Bronchial epithelial cell (primary cell): Measurements from ENCODE around the gene NPTXR. TPM values are rescaled to one million over a fixed set of nuclear protein-coding genes. Genes with fewer than 3 reads are reported as not detected.

Experiments
- DNase-seq: peaks from one replicate; pipeline ENCODE4 v3.0.0-alpha.2; 2010; ENCODE audit warnings: low read depth
- FAIRE-seq: peaks from 2 replicates; lab custom pipeline; 2011; peaks lifted over from hg19 to GRCh38; lab: Jason Lieb, UNC
- H3K27me3 ChIP-seq: 2 replicates; pipeline ENCODE4 v1.5.1; 2011; ENCODE audit warnings: low read length; ENCODE audit not compliant: control insufficient read depth, insufficient read depth
- H3K36me3 ChIP-seq: 2 replicates; pipeline ENCODE4 v1.5.1; 2011; ENCODE audit warnings: low read length; ENCODE audit not compliant: control insufficient read depth, insufficient read depth
- H3K4me3 ChIP-seq: 2 replicates; pipeline ENCODE4 v1.5.1; 2011; ENCODE audit warnings: mild to moderate bottlenecking, low read depth, low read length, control low read depth
- total RNA-seq: library from RNA; depleted of rRNA; stranded (reverse); fragments of >200 nt; gene quantifications from 2 replicates; pipeline ENCODE4 v1.2.1, GENCODE V29; 2014
- TF ChIP-seq, protein P1 (sequence below): IDR thresholded peaks from 2 replicates; pipeline ENCODE4 v1.5.1; 2011; ENCODE audit warnings: mild to moderate bottlenecking, moderate library complexity, low read length, control low read depth, inconsistent platforms; ENCODE audit not compliant: insufficient read depth, severe bottlenecking

The NPTXR gene
- total RNA-seq, 1 donor from 2014 or later, result under 0.01 TPM

DNA sequence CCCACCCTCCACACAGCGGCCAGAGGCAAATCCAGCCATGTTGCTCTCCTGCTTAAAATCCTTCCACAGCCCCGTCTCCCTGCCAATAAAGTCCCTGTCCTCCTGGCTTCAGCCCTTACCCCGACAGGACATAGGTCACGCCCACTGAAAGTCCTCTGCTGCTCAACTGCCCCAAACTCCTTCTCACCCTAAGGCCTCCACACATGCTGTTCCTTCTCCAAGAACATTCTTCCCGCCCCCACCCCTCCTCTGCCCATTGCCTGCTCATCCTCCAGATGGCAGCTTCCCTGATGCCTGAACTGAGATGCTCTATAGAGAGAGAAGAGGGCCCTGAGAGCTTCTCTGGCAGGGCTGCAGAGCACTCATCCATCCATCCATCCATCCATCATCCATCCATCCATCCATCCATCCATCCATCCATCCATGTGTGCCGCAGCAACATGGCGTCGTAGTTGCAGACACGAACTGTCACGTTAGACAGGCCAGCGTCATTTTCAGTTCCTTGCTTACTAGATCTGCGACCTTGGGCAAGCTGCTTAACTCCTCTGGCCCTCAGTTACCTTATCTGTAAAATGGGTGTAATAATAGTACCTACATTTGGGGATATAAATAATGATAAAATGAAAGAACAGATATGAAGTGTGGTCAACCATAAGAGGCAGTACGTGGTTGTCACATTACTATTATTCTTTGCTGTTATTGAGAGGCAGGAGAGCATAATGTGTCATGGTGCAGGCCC, 9.4 kb downstream of the NPTXR start:
- DNase-seq, result no peak
- no peak for FAIRE-seq
- H3K4me3 ChIP-seq, result no peak overlapping the region
- TF ChIP-seq, protein P1, sequence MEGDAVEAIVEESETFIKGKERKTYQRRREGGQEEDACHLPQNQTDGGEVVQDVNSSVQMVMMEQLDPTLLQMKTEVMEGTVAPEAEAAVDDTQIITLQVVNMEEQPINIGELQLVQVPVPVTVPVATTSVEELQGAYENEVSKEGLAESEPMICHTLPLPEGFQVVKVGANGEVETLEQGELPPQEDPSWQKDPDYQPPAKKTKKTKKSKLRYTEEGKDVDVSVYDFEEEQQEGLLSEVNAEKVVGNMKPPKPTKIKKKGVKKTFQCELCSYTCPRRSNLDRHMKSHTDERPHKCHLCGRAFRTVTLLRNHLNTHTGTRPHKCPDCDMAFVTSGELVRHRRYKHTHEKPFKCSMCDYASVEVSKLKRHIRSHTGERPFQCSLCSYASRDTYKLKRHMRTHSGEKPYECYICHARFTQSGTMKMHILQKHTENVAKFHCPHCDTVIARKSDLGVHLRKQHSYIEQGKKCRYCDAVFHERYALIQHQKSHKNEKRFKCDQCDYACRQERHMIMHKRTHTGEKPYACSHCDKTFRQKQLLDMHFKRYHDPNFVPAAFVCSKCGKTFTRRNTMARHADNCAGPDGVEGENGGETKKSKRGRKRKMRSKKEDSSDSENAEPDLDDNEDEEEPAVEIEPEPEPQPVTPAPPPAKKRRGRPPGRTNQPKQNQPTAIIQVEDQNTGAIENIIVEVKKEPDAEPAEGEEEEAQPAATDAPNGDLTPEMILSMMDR, result no peak
- no peaks in the 10 kb centered on the region for H3K36me3 ChIP-seq
- H3K27me3 ChIP-seq, result peaks cover 5% of the 10 kb centered on the region

DNA sequence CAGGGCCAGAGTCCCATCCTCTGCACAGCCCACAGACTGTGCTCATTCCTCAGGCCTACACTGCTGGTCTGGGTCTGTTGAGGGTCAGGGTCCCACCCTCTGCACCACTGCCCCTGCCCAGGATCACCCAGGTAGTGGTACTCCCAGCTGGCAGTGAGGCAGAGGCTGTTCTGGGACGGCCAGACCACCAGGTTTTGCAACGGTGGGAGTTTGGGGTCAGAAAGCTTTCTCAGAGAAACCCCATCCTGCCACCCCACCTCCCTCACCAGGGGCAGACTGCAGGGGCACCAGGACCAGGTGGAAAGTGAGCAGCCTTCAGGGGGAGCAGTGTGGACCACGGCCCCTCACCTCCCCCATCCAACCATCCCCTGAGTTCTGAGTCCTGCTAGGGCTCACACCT, 10.8 kb downstream of the NPTXR start:
- DNase-seq (no peak), FAIRE-seq (no peak)
- Histone ChIP-seq H3K36me3 (no peaks in the 10 kb centered on the region), H3K27me3 (peaks cover 3% of the 10 kb centered on the region), H3K4me3 (no peak overlapping the region)
- TF ChIP-seq, protein P1, result no peak

DNA sequence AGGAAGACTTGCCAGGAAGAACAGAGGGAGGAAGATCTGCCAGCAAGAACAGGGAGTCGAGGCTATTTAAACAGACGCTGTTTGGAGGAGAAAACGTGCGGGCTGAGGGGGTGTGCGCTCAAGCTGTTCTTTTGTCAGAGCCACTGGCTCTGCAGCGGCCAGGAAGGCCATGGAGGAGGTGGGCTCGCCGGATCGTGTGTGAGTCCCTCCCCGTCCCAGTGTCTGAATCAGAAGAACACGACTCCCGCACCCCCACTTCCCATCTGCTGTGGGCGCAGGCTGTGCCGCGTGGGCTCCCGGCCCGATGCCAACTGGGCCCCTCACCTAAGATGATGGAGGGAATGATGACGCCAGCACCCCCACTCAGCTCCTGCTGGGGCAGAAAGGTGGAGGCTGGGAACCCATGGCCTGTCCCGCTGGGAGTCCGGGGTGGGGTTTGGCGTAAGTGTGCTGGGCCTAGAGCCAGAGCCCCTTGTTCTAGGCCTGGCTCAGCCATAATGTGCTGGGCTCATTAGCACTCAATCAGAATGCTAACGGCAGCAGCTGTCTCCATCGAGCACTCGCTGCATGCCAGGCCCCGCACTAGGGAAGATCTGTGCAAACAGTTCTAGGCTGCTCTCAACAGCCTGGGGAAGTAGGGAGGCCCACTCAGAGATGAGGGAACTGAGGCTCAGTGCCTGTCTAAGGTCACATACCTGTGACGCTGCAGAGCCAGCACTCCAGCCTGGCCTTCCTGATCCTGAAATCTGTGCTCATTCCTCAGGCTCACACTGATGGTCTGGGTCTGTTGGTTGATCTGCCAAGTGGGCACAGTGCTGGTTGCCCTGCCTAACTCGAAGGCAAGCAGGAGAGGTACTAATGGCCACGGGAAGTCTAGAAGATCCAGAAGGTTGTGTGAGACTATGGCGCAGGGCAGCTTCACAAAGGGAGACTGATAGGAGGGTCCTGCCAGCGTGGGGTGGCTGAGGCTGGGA, 11.5 kb downstream of the NPTXR start:
- peaks cover 3% of the 10 kb centered on the region for H3K27me3 ChIP-seq
- DNase-seq (no peak), FAIRE-seq (peak; percentile 23)
- H3K4me3 ChIP-seq, result no peak overlapping the region
- TF ChIP-seq, protein P1, result no peak
- H3K36me3 ChIP-seq, result no peaks in the 10 kb centered on the region

DNA sequence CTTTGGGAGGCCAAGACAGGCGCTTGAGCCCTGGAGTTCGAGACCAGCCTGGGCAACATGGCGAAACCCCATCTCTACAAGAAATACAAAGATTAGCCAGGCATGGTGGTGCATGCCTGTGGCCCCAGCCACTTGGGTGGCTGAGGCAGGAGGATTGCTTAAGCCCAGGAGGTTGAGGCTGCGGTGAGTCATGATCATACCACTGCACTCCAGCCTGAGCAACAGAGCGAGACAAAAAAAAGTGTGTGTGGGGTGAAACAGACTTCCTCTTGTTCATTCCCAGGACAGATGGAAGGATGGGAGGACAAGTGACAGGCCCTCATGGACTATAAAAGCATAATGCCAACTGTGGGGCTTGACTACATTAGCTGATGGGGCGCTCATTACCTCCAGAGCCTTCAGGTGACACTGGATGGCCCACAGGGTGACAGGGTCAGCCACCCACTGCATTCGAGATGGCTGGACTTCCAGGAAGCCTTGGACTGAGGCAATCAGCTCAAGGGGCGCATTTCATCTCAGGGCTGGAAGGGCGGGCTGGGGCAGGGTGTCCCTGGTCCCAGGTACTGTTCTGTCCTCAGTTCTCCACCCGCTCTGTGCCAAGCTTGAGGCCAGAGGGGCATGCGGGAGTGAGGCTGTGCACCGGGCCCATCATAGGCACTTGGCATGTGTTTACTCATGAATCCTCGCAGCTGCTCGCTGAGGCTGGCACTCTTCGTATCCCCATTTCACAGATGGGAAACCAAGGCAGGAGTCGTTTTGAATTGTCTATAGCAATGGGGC, 12.5 kb downstream of the NPTXR start:
- H3K36me3 ChIP-seq, result no peaks in the 10 kb centered on the region
- FAIRE-seq, result peak; percentile 36
- H3K4me3 ChIP-seq, result no peak overlapping the region
- DNase-seq, result peak; percentile 63
- TF ChIP-seq, protein P1, result no peak
- H3K27me3 ChIP-seq, result peaks cover 3% of the 10 kb centered on the region

DNA sequence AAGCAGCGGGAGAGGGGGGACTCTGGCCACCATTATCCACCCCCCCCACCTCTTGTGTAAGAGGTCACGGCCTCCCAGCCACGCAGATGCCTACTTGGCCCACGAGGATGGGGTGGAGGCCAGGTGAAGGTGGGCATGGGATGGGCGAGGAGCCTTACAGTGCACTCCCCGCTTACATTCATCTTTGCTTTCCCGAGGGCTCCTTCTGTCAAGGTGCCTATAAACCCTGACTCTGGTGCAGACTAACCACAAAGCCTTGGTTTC, 13.1 kb downstream of the NPTXR start:
- TF ChIP-seq, protein P1, result no peak
- Histone ChIP-seq H3K4me3 (no peak overlapping the region), H3K27me3 (peaks cover 3% of the 10 kb centered on the region), H3K36me3 (no peaks in the 10 kb centered on the region)
- no peak for FAIRE-seq
- no peak for DNase-seq
